ENCODE measurements around the gene RNF144B. TPM values are rescaled to one million over a fixed set of nuclear protein-coding genes. Genes with fewer than 3 reads are reported as not detected.
"Not testable (repeated sequence)": the region's sequence is repeated elsewhere in the genome, so short reads cannot be mapped to it uniquely, and the experiment has no call there.

Gene RNF144B
- total and polyA plus RNA-seq, 2 donors (not counting 1 experiment from before 2014, with no cell fraction given) = 3.0 to 17.0 TPM

DNA sequence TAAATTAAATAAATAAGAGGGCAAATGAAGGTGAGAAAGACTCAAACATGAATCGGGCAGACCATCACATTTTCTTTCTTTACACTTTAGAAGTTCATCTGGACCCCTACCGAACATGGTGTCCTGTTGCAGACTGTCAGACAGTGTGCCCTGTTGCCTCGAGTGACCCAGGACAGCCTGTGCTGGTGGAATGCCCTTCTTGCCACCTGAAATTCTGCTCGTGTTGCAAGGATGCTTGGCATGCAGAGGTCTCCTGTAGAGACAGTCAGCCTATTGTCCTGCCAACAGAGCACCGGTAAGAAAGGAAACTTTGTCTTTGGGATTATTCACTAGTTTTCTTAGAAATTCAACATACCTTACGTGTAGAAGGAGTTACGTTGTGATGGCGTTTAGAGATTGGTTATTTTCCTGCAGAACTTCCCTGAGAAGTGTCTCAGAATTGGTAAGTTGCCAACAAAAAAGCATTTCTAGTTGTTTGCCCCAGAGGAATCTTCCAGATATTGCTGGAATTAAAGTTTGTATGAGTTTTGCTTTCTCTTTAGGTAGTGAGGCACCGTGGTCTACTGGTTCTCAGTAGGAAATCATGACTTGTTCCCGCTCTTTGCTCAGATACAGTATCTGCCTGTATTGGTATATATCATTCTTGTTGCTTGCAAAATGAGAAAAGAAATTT is 70.1 kb downstream of the RNF144B start:
- intact Hi-C loops (cut with micrococcal nuclease) = no loop called here
- ChIA-PET CTCF (interaction anchor here (0.7 kb wide), 1 partner anchor 80 kb away, joined by 4 read pairs; no protein-coding TSS in a partner anchor), POLR2A (no interaction called here)
- Histone ChIP-seq H3K9ac (ENCODE audit: low read length) (no peak overlapping the region), H3K27me3 (replicated peaks in 1 of 4; ENCODE audit: control extremely low read depth in 1 of 4, control insufficient read depth in 3 of 4, insufficient read depth in 4 of 4, low read length in 3 of 4) (no peaks in the 10 kb centered on the region), H4K20me1 (ENCODE audit: control insufficient read depth, insufficient read depth, low read length, poor library complexity, severe bottlenecking) (no peaks in the 10 kb centered on the region), H3K36me3 (replicated peaks in 1 of 2; ENCODE audit: control extremely low read depth in 1 of 2, control insufficient read depth in 1 of 2, extremely low read depth in 1 of 2, insufficient read depth in 2 of 2, low read length in 1 of 2) (peaks cover 23 to 31% of the 10 kb centered on the region in 2 experiments), H3K4me2 (replicated peaks; ENCODE audit: low read depth, low read length, poor library complexity, severe bottlenecking) (no peak overlapping the region), H3K27ac (ENCODE audit: low read length in 2 of 2) (no peak overlapping the region), H3K4me3 (ENCODE audit: control extremely low read depth in 1 of 5, extremely low read depth in 1 of 5, insufficient read depth in 1 of 5, low read depth in 2 of 5, low read length in 4 of 5) (no peak overlapping the region), H3K79me2 (ENCODE audit: control insufficient read depth, insufficient read depth, low read length) (peaks cover 22% of the 10 kb centered on the region), H3K4me1 (ENCODE audit: control insufficient read depth in 2 of 2, insufficient read depth in 2 of 2, low read length in 2 of 2) (peaks cover 0 to 3% of the 10 kb centered on the region in 2 donors), H2AFZ (ENCODE audit: insufficient read depth, low read depth, low read length, poor library complexity, severe bottlenecking) (no peak overlapping the region), H3K9me3 (ENCODE audit: control extremely low read depth in 1 of 3, control insufficient read depth in 2 of 3, insufficient read depth in 1 of 3, low read length in 2 of 3) (peaks cover 0 to 2% (median 0%) of the 10 kb centered on the region in 3 donors)
- 92% methylated on average over 3 of the region's 10 CpGs for WGBS (ENCODE audit: insufficient coverage)
- Mint-ChIP-seq H3K4me3 (no peak overlapping the region), H3K4me1 (peaks cover 7% of the 10 kb centered on the region), H3K27me3 (no peaks in the 10 kb centered on the region), H3K9me3 (ENCODE audit: insufficient read depth) (peaks cover 2% of the 10 kb centered on the region), H3K27ac (no peak overlapping the region)
- TF ChIP-seq EZH2 (IDR thresholded peaks at IDR 0.05; ENCODE audit: borderline replicate concordance, insufficient read depth, low read depth, low read length, poor library complexity, severe bottlenecking) = no peak
- TF ChIP-seq, protein P1, sequence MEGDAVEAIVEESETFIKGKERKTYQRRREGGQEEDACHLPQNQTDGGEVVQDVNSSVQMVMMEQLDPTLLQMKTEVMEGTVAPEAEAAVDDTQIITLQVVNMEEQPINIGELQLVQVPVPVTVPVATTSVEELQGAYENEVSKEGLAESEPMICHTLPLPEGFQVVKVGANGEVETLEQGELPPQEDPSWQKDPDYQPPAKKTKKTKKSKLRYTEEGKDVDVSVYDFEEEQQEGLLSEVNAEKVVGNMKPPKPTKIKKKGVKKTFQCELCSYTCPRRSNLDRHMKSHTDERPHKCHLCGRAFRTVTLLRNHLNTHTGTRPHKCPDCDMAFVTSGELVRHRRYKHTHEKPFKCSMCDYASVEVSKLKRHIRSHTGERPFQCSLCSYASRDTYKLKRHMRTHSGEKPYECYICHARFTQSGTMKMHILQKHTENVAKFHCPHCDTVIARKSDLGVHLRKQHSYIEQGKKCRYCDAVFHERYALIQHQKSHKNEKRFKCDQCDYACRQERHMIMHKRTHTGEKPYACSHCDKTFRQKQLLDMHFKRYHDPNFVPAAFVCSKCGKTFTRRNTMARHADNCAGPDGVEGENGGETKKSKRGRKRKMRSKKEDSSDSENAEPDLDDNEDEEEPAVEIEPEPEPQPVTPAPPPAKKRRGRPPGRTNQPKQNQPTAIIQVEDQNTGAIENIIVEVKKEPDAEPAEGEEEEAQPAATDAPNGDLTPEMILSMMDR (IDR thresholded peaks at IDR 0.05) = no peak
- ATAC-seq (ENCODE audit: low read depth) (no peak), DNase-seq (no peak)

DNA sequence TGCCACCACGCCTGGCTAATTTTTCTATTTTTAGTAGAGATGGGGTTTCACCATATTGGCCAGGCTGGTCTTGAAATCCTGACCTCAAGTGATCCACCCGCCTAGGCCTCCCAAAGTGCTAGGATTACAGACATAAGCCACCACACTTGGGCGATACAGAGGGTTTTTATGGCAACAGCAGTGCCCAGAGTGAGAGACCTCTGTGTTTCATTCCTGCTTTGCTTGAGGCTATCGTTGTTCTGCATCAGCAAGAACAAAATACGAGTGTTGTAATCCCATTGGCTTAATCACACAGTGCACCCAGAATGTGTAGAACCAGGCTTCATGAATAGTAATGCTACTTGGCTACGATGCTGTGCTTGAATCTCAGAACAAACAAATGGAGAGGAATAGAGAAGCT is 70.9 kb downstream of the RNF144B start:
- intact Hi-C loops (cut with micrococcal nuclease); CTCF ChIA-PET; ATAC-seq (ENCODE audit: low read depth); H3K9me3 Mint-ChIP-seq (ENCODE audit: insufficient read depth); H3K27me3 ChIP-seq (replicated peaks in 1 of 4; ENCODE audit: control extremely low read depth in 1 of 4, control insufficient read depth in 3 of 4, insufficient read depth in 4 of 4, low read length in 3 of 4); DNase-seq; H3K27me3 Mint-ChIP-seq; H3K9me3 ChIP-seq (ENCODE audit: control extremely low read depth in 1 of 3, control insufficient read depth in 2 of 3, insufficient read depth in 1 of 3, low read length in 2 of 3); H3K4me3 ChIP-seq (ENCODE audit: control extremely low read depth in 1 of 5, extremely low read depth in 1 of 5, insufficient read depth in 1 of 5, low read depth in 2 of 5, low read length in 4 of 5); H3K9ac ChIP-seq (ENCODE audit: low read length); H3K27ac Mint-ChIP-seq; H3K4me3 Mint-ChIP-seq; H2AFZ ChIP-seq (ENCODE audit: insufficient read depth, low read depth, low read length, poor library complexity, severe bottlenecking); H3K4me1 Mint-ChIP-seq; H4K20me1 ChIP-seq (ENCODE audit: control insufficient read depth, insufficient read depth, low read length, poor library complexity, severe bottlenecking); H3K27ac ChIP-seq (ENCODE audit: low read length in 2 of 2); H3K4me1 ChIP-seq (ENCODE audit: control insufficient read depth in 2 of 2, insufficient read depth in 2 of 2, low read length in 2 of 2); H3K4me2 ChIP-seq (replicated peaks; ENCODE audit: low read depth, low read length, poor library complexity, severe bottlenecking); POLR2A ChIA-PET: not testable (repeated sequence)
- peaks cover 22% of the 10 kb centered on the region for H3K79me2 ChIP-seq (ENCODE audit: control insufficient read depth, insufficient read depth, low read length)
- 96% methylated on average over 5 of the region's 6 CpGs for WGBS (ENCODE audit: insufficient coverage)
- H3K36me3 ChIP-seq (replicated peaks in 1 of 2; ENCODE audit: control extremely low read depth in 1 of 2, control insufficient read depth in 1 of 2, extremely low read depth in 1 of 2, insufficient read depth in 2 of 2, low read length in 1 of 2) = peaks cover 23 to 37% of the 10 kb centered on the region in 2 experiments
